ENCODE results near the gene TRMT44.
"Not testable (repeated sequence)": the region's sequence is repeated elsewhere in the genome, so short reads cannot be mapped to it uniquely, and the experiment has no call there.

TRMT44 gene

GRCh38 chr4:8407316-8407715, 33.3 kb upstream of the TRMT44 start:
- no peak for DNase-seq

- no peak for DNase-seq
Measured at GRCh38 chr4:8407756-8408155, 32.8 kb upstream of the TRMT44 start.

- no peak for DNase-seq
Measured at GRCh38 chr4:8409264-8410065, 31.1 kb upstream of the TRMT44 start.

GRCh38 chr4:8410066-8410625, 30.4 kb upstream of the TRMT44 start:
- DNase-seq: no peak

- DNase-seq: peak; percentile 77
Measured at GRCh38 chr4:8410641-8411271, 29.8 kb upstream of the TRMT44 start.

GRCh38 chr4:8411351-8412180, 29.0 kb upstream of the TRMT44 start:
- peak; percentile 78 for DNase-seq

GRCh38 chr4:8412288-8412687, 28.3 kb upstream of the TRMT44 start:
- no peak for DNase-seq

GRCh38 chr4:8414377-8414776, 26.2 kb upstream of the TRMT44 start:
- DNase-seq: no peak

- no peak for DNase-seq
Measured at GRCh38 chr4:8417071-8417614, 23.4 kb upstream of the TRMT44 start.

- no peak for DNase-seq
Measured at GRCh38 chr4:8419222-8420041, 21.1 kb upstream of the TRMT44 start.

GRCh38 chr4:8420151-8420550, 20.4 kb upstream of the TRMT44 start:
- DNase-seq: not testable (repeated sequence)

- DNase-seq: no peak
Measured at GRCh38 chr4:8422327-8422726, 18.2 kb upstream of the TRMT44 start.

GRCh38 chr4:8422786-8423185, 17.8 kb upstream of the TRMT44 start:
- DNase-seq: no peak

GRCh38 chr4:8427262-8427661, 13.3 kb upstream of the TRMT44 start:
- no peak for DNase-seq

- no peak for DNase-seq
Measured at GRCh38 chr4:8427761-8428287, 12.8 kb upstream of the TRMT44 start.

- peak; percentile 56 for DNase-seq
Measured at GRCh38 chr4:8428288-8429097, 12.1 kb upstream of the TRMT44 start.

GRCh38 chr4:8431553-8431952, 9.0 kb upstream of the TRMT44 start:
- DNase-seq: no peak

- DNase-seq: no peak
Measured at GRCh38 chr4:8433136-8433535, 7.4 kb upstream of the TRMT44 start.

- DNase-seq: no peak
Measured at GRCh38 chr4:8434251-8435073, 6.1 kb upstream of the TRMT44 start.

- DNase-seq: no peak
Measured at GRCh38 chr4:8435656-8436121, 4.9 kb upstream of the TRMT44 start.

Data from NCI-H2171 (cell line).